SU-DHL-6 (cell line): ENCODE data around the gene GPATCH4.

Experiments
- H2AFZ ChIP-seq: fragments of 200-600 bp; sonication (generic); 2 replicates; pipeline ENCODE4 v1.6.1; 2014; ENCODE audit warnings: low read depth, mild to moderate bottlenecking, moderate library complexity, mixed read lengths, antibody characterized with exemption, low read length; ENCODE audit not compliant: severe bottlenecking
- H3F3A ChIP-seq: fragments of 200-600 bp; shearing (Covaris generic); 2 replicates; pipeline ENCODE4 v1.6.0; 2016; ENCODE audit warnings: antibody characterized with exemption, mild to moderate bottlenecking; ENCODE audit not compliant: insufficient read depth
- H3K27ac ChIP-seq: fragments of 200-600 bp; sonication (generic); 2 replicates; pipeline ENCODE4 v1.5.1; 2016; ENCODE audit warnings: low read depth, mild to moderate bottlenecking, low read length, moderate library complexity, mixed read lengths
- H3K27me3 ChIP-seq: fragments of 200-600 bp; sonication (generic), shearing (Covaris generic); 2 replicates; pipeline ENCODE4 v1.6.0; 2014; ENCODE audit warnings: mild to moderate bottlenecking, low read length
- H3K36me3 ChIP-seq: fragments of 200-600 bp; sonication (generic); 2 replicates; pipeline ENCODE4 v1.6.1; 2014; ENCODE audit warnings: mild to moderate bottlenecking, low read length, mixed read lengths
- H3K4me2 ChIP-seq: fragments of 300-600, 200-600 bp; shearing (Covaris generic), sonication (generic); 2 replicates; pipeline ENCODE4 v1.6.0; 2014; ENCODE audit warnings: low read length, low read depth, mild to moderate bottlenecking; ENCODE audit not compliant: poor library complexity, severe bottlenecking
- H3K4me3 ChIP-seq: fragments of 200-600 bp; sonication (generic); 2 replicates; pipeline ENCODE4 v1.5.1; 2014; ENCODE audit warnings: antibody characterized with exemption, low read length, mild to moderate bottlenecking, mixed read lengths; ENCODE audit not compliant: insufficient read depth, poor library complexity, severe bottlenecking
- H3K79me2 ChIP-seq: fragments of 200-600 bp; sonication (generic); 2 replicates; pipeline ENCODE4 v1.6.1; 2014; ENCODE audit warnings: mild to moderate bottlenecking, low read length, moderate library complexity; ENCODE audit not compliant: insufficient read depth
- H3K9ac ChIP-seq: fragments of 200-600 bp; sonication (generic); 2 replicates; pipeline ENCODE4 v1.7.0; 2014; ENCODE audit warnings: mild to moderate bottlenecking, low read length
- H3K9me2 ChIP-seq: fragments of 200-600 bp; sonication (generic); replicated peaks from 2 replicates; pipeline ENCODE4 v1.6.1; 2014; ENCODE audit warnings: low read length; ENCODE audit not compliant: insufficient read depth
- H3K9me3 ChIP-seq: fragments of 200-600 bp; sonication (generic); 2 replicates; pipeline ENCODE4 v1.6.1; 2014; ENCODE audit warnings: low read length, mixed read lengths; ENCODE audit not compliant: insufficient read depth
- H4K20me1 ChIP-seq: fragments of 200-600 bp; sonication (generic); 2 replicates; pipeline ENCODE4 v1.6.1; 2014; ENCODE audit warnings: low read depth, mild to moderate bottlenecking, antibody characterized with exemption, low read length, moderate library complexity, mixed read lengths
- CTCF ChIP-seq: fragments of 200-600 bp; sonication (generic); IDR thresholded peaks from one replicate; pipeline ENCODE4 v1.5.1; 2017; ENCODE audit warnings: antibody characterized with exemption, mild to moderate bottlenecking, low read length, moderate library complexity; ENCODE audit not compliant: insufficient read depth, poor library complexity, severe bottlenecking
- EZH2phosphoT487 ChIP-seq: fragments of 200-600 bp; sonication (generic), shearing (Covaris generic); conservative IDR thresholded peaks from 2 replicates; pipeline ENCODE4 v1.6.1; 2018; ENCODE audit warnings: mild to moderate bottlenecking, antibody characterized with exemption, low read length, moderate library complexity, mixed read lengths

The GPATCH4 gene

GRCh38 chr1:156647351-156647750 is 46.1 kb upstream of the GPATCH4 start:
- no peak overlapping the region for H3K4me2 ChIP-seq
- H3K36me3 ChIP-seq, result no peaks in the 10 kb centered on the region
- H3K9me3 ChIP-seq, result no peaks in the 10 kb centered on the region
- H3F3A ChIP-seq, result no peaks in the 10 kb centered on the region
- H3K9me2 ChIP-seq, result no peaks in the 10 kb centered on the region
- TF ChIP-seq CTCF (no peak), EZH2phosphoT487 (no peak)
- H3K79me2 ChIP-seq, result no peaks in the 10 kb centered on the region
- H2AFZ ChIP-seq, result no peak overlapping the region
- H3K27me3 ChIP-seq, result no peaks in the 10 kb centered on the region
- H3K4me3 ChIP-seq, result no peak overlapping the region
- no peak overlapping the region for H3K9ac ChIP-seq
- no peak overlapping the region for H3K27ac ChIP-seq
- H4K20me1 ChIP-seq, result no peaks in the 10 kb centered on the region

- no peak overlapping the region for H2AFZ ChIP-seq
- no peaks in the 10 kb centered on the region for H3K9me2 ChIP-seq
- H3K27me3 ChIP-seq, result no peaks in the 10 kb centered on the region
- H4K20me1 ChIP-seq, result no peaks in the 10 kb centered on the region
- no peak overlapping the region for H3K4me3 ChIP-seq
- H3F3A ChIP-seq, result no peaks in the 10 kb centered on the region
- no peak for TF ChIP-seq CTCF
- TF ChIP-seq EZH2phosphoT487, result no peak
- H3K9ac ChIP-seq, result no peak overlapping the region
- no peaks in the 10 kb centered on the region for H3K9me3 ChIP-seq
- H3K79me2 ChIP-seq, result no peaks in the 10 kb centered on the region
- no peaks in the 10 kb centered on the region for H3K36me3 ChIP-seq
- no peak overlapping the region for H3K27ac ChIP-seq
- H3K4me2 ChIP-seq, result no peak overlapping the region
These were observed 45.5 kb upstream of the GPATCH4 start for GRCh38 chr1:156646738-156647211.

- no peaks in the 10 kb centered on the region for H3K27me3 ChIP-seq
- H3K36me3 ChIP-seq, result no peaks in the 10 kb centered on the region
- H4K20me1 ChIP-seq, result no peaks in the 10 kb centered on the region
- H3K79me2 ChIP-seq, result no peaks in the 10 kb centered on the region
- no peaks in the 10 kb centered on the region for H3K9me3 ChIP-seq
- H3K9me2 ChIP-seq, result no peaks in the 10 kb centered on the region
- H2AFZ ChIP-seq, result no peak overlapping the region
- H3F3A ChIP-seq, result no peaks in the 10 kb centered on the region
- TF ChIP-seq EZH2phosphoT487, result no peak
- TF ChIP-seq CTCF, result no peak
- H3K4me3 ChIP-seq, result no peak overlapping the region
- H3K27ac ChIP-seq, result no peak overlapping the region
- no peak overlapping the region for H3K4me2 ChIP-seq
- no peak overlapping the region for H3K9ac ChIP-seq
These were observed 44.4 kb upstream of the GPATCH4 start for GRCh38 chr1:156645666-156646065.
